Astrocyte (in vitro differentiated cells and primary cell): Measurements from ENCODE around the gene ZBTB11. TPM values are rescaled to one million over a fixed set of nuclear protein-coding genes. Genes with fewer than 3 reads are reported as not detected.
"Not testable (repeated sequence)": the region's sequence is repeated elsewhere in the genome, so short reads cannot be mapped to it uniquely, and the experiment has no call there.

ENCODE experiments used
- DNase-seq: peaks from one replicate; pipeline ENCODE4 v3.0.0-alpha.2; 2010; ENCODE audit warnings: low read depth
- FAIRE-seq: peaks from 2 replicates; lab custom pipeline; 2011; peaks lifted over from hg19 to GRCh38; lab: Jason Lieb, UNC
- H2AFZ ChIP-seq: 2 replicates; pipeline ENCODE4 v1.6.0; 2012; ENCODE audit warnings: low read depth, low read length, inconsistent platforms
- H3K27ac ChIP-seq: 2 replicates; pipeline ENCODE4 v1.5.1; 2011; ENCODE audit warnings: low read depth, low read length, inconsistent platforms
- H3K27me3 ChIP-seq: 2 replicates; pipeline ENCODE4 v1.6.0; 2011; ENCODE audit warnings: low read length, inconsistent platforms; ENCODE audit not compliant: insufficient read depth
- H3K36me3 ChIP-seq: 2 replicates; pipeline ENCODE4 v1.5.1; 2011; ENCODE audit warnings: low read length, inconsistent platforms; ENCODE audit not compliant: insufficient read depth
- H3K4me1 ChIP-seq: 2 replicates; pipeline ENCODE4 v1.5.1; 2011; ENCODE audit warnings: low read length, inconsistent platforms; ENCODE audit not compliant: insufficient read depth
- H3K4me2 ChIP-seq: 2 replicates; pipeline ENCODE4 v1.6.0; 2012; ENCODE audit warnings: low read length, inconsistent platforms
- H3K4me3 ChIP-seq: 2 replicates; pipeline ENCODE4 v1.5.1; 2011; ENCODE audit warnings: low read depth, mild to moderate bottlenecking, low read length, inconsistent platforms; ENCODE audit not compliant: insufficient read depth
- H3K79me2 ChIP-seq: 2 replicates; pipeline ENCODE4 v1.6.0; 2012; ENCODE audit warnings: mild to moderate bottlenecking, low read length, inconsistent platforms; ENCODE audit not compliant: insufficient read depth
- H3K9ac ChIP-seq: 2 replicates; pipeline ENCODE4 v1.6.0; 2012; ENCODE audit warnings: mild to moderate bottlenecking, low read length, inconsistent platforms
- H3K9me3 ChIP-seq: 2 replicates; pipeline ENCODE4 v1.5.1; 2012; ENCODE audit warnings: low read depth, mild to moderate bottlenecking, low read length, inconsistent platforms; ENCODE audit not compliant: insufficient read depth
- H4K20me1 ChIP-seq: 2 replicates; pipeline ENCODE4 v1.6.0; 2012; ENCODE audit warnings: low read length, inconsistent platforms; ENCODE audit not compliant: insufficient read depth
- H3K27ac Mint-ChIP-seq: one replicate; pipeline ENCODE4 v1.8.0; 2021; ENCODE audit warnings: mild to moderate bottlenecking, mixed read lengths; ENCODE audit not compliant: unreplicated experiment
- H3K27me3 Mint-ChIP-seq: one replicate; pipeline ENCODE4 v1.8.0; 2021; ENCODE audit warnings: low read depth, mixed read lengths; ENCODE audit not compliant: unreplicated experiment
- H3K36me3 Mint-ChIP-seq: one replicate; pipeline ENCODE4 v1.8.0; 2021; ENCODE audit warnings: low read depth, mixed read lengths; ENCODE audit not compliant: unreplicated experiment
- H3K4me1 Mint-ChIP-seq: one replicate; pipeline ENCODE4 v1.8.0; 2021; ENCODE audit warnings: low read depth, mixed read lengths; ENCODE audit not compliant: unreplicated experiment
- H3K4me3 Mint-ChIP-seq: one replicate; pipeline ENCODE4 v1.8.0; 2021; ENCODE audit warnings: mild to moderate bottlenecking, moderate library complexity, mixed read lengths; ENCODE audit not compliant: unreplicated experiment
- H3K9me3 Mint-ChIP-seq: one replicate; pipeline ENCODE4 v1.8.0; 2021; ENCODE audit warnings: mild to moderate bottlenecking, mixed read lengths; ENCODE audit not compliant: unreplicated experiment
- EZH2 ChIP-seq: IDR thresholded peaks from 2 replicates; pipeline ENCODE4 v1.6.1; 2012; ENCODE audit warnings: mild to moderate bottlenecking, low read length, inconsistent platforms; ENCODE audit not compliant: insufficient read depth
- total RNA-seq: library from RNA; stranded (reverse); gene quantifications from 2 replicates; pipeline ENCODE4 v1.2.1, GENCODE V29; 2021
- TF ChIP-seq, protein P1 (sequence below): IDR thresholded peaks from 2 replicates; pipeline ENCODE4 v1.5.1; 2011; ENCODE audit warnings: low read depth, mild to moderate bottlenecking, inconsistent platforms, low read length, moderate library complexity; ENCODE audit not compliant: insufficient read depth

The ZBTB11 gene
- total RNA-seq, 1 donor from 2014 or later, result 20.9 TPM

- Histone ChIP-seq H3K79me2 (no peaks in the 10 kb centered on the region), H4K20me1 (no peaks in the 10 kb centered on the region), H3K27ac (no peak overlapping the region), H3K27me3 (no peaks in the 10 kb centered on the region), H3K4me1 (no peaks in the 10 kb centered on the region), H3K4me2 (no peak overlapping the region), H3K9me3 (no peaks in the 10 kb centered on the region), H3K4me3 (no peak overlapping the region), H2AFZ (no peak overlapping the region), H3K9ac (no peak overlapping the region), H3K36me3 (no peaks in the 10 kb centered on the region)
- no peak overlapping the region for H3K27ac Mint-ChIP-seq
- H3K27me3 Mint-ChIP-seq, result no peaks in the 10 kb centered on the region
- no peak for DNase-seq
- no peaks in the 10 kb centered on the region for H3K9me3 Mint-ChIP-seq
- peaks cover 1% of the 10 kb centered on the region for H3K4me1 Mint-ChIP-seq
- H3K4me3 Mint-ChIP-seq, result no peak overlapping the region
- TF ChIP-seq, protein P1, sequence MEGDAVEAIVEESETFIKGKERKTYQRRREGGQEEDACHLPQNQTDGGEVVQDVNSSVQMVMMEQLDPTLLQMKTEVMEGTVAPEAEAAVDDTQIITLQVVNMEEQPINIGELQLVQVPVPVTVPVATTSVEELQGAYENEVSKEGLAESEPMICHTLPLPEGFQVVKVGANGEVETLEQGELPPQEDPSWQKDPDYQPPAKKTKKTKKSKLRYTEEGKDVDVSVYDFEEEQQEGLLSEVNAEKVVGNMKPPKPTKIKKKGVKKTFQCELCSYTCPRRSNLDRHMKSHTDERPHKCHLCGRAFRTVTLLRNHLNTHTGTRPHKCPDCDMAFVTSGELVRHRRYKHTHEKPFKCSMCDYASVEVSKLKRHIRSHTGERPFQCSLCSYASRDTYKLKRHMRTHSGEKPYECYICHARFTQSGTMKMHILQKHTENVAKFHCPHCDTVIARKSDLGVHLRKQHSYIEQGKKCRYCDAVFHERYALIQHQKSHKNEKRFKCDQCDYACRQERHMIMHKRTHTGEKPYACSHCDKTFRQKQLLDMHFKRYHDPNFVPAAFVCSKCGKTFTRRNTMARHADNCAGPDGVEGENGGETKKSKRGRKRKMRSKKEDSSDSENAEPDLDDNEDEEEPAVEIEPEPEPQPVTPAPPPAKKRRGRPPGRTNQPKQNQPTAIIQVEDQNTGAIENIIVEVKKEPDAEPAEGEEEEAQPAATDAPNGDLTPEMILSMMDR, result no peak
- TF ChIP-seq EZH2, result no peak
- H3K36me3 Mint-ChIP-seq, result no peaks in the 10 kb centered on the region
- FAIRE-seq, result no peak
These were observed 42.8 kb upstream of the ZBTB11 start for GRCh38 chr3:101719604-101720185.

GRCh38 chr3:101718455-101718854 lies 41.5 kb upstream of the ZBTB11 start:
- Histone ChIP-seq H2AFZ (no peak overlapping the region), H3K4me2 (no peak overlapping the region), H3K36me3 (no peaks in the 10 kb centered on the region), H3K4me3 (no peak overlapping the region), H3K4me1 (no peaks in the 10 kb centered on the region), H3K79me2 (no peaks in the 10 kb centered on the region), H3K27ac (no peak overlapping the region), H3K9me3 (no peaks in the 10 kb centered on the region), H3K9ac (no peak overlapping the region), H3K27me3 (no peaks in the 10 kb centered on the region), H4K20me1 (no peaks in the 10 kb centered on the region)
- FAIRE-seq (no peak), DNase-seq (no peak)
- no peak overlapping the region for H3K27ac Mint-ChIP-seq
- no peaks in the 10 kb centered on the region for H3K4me1 Mint-ChIP-seq
- TF ChIP-seq, protein P1, result no peak
- TF ChIP-seq EZH2, result no peak
- no peaks in the 10 kb centered on the region for H3K27me3 Mint-ChIP-seq
- no peak overlapping the region for H3K4me3 Mint-ChIP-seq
- no peaks in the 10 kb centered on the region for H3K36me3 Mint-ChIP-seq
- no peaks in the 10 kb centered on the region for H3K9me3 Mint-ChIP-seq

DNA sequence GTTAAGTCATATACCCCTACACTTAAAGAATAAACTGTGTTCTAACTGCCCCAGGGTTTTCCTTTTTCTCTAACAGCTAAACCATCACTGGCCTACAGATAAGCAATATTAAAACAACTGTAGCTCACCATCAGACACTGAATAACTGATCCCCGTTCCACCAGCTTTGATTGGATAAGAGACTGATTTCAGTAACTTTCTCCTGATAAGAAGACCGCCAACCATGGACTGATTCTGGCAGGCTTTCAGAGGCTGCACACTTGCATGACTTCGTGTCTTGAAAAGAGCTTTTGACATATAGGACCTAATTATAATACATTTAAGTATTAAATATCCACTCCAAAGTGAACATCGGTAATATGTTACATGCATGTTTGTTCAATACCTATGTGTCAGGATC lies 32.2 kb upstream of the ZBTB11 start:
- FAIRE-seq, result no peak
- H3K36me3 ChIP-seq, result no peaks in the 10 kb centered on the region
- no peak overlapping the region for H3K27ac ChIP-seq
- DNase-seq, result no peak
- no peak overlapping the region for H3K4me2 ChIP-seq
- TF ChIP-seq, protein P1, result no peak
- no peak for TF ChIP-seq EZH2
- no peaks in the 10 kb centered on the region for H3K4me1 ChIP-seq
- Mint-ChIP-seq H3K27me3 (no peaks in the 10 kb centered on the region), H3K9me3 (no peaks in the 10 kb centered on the region), H3K36me3 (no peaks in the 10 kb centered on the region), H3K27ac (no peak overlapping the region), H3K4me1 (no peaks in the 10 kb centered on the region), H3K4me3 (no peak overlapping the region)
- no peaks in the 10 kb centered on the region for H3K79me2 ChIP-seq
- no peak overlapping the region for H3K4me3 ChIP-seq
- H2AFZ ChIP-seq, result no peak overlapping the region
- H4K20me1 ChIP-seq, result no peaks in the 10 kb centered on the region
- H3K9ac ChIP-seq, result no peak overlapping the region
- peaks cover 6% of the 10 kb centered on the region for H3K27me3 ChIP-seq
- H3K9me3 ChIP-seq, result no peaks in the 10 kb centered on the region

- not testable (repeated sequence) for H3K27me3 ChIP-seq, H3K79me2 ChIP-seq, H2AFZ ChIP-seq, FAIRE-seq, H3K27ac ChIP-seq, H3K36me3 ChIP-seq, H3K9ac ChIP-seq, H4K20me1 ChIP-seq, H3K4me1 ChIP-seq, H3K9me3 ChIP-seq, H3K4me3 Mint-ChIP-seq, H3K27me3 Mint-ChIP-seq, H3K4me3 ChIP-seq, H3K4me2 ChIP-seq, H3K36me3 Mint-ChIP-seq, DNase-seq, H3K9me3 Mint-ChIP-seq, H3K27ac Mint-ChIP-seq, H3K4me1 Mint-ChIP-seq
These were observed 27.7 kb upstream of the ZBTB11 start for GRCh38 chr3:101704639-101705038.
